ENCODE results near the gene VSX1.

VSX1 gene

DNA sequence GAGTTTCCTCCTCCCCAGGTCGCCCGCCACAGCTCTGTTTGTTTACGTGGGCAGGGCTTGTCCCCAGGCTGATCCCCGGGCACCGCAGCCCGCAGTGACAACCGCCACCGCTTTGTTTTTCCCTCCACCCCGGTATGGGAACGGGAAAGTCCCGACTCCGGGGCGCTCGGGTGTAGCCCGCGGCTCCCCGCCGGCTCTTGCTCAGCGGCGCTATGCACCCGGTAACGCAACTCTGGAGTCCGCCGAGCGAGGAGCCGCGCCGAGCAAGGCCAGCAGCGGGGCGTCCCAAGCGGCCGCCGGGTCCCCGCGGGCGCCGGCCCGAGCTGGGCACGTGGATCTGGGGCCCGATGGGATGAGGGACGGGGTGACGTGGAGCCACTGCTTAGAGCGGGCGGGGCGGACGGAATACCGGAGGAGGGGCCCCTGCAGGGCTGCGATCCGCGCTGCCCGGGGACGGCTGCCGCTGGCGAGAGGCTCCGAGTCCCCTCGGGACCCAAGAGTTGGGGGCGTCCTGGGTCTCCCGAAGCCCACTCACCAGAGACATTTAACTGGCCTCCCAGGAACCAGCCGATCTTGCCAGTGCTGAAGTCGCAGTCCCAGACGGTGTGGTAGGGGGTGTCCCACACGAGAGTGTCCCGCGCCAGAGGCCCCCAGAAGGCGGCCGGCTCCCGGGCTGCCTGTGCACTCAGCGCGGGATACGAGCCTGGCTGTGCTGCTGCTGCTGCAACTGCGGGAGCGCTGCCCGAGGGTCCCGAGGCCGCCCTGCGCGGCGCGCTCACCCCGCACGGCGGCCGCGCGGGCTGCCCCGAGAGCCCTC, 24.5 kb downstream of the VSX1 start (continued):
- TF ChIP-seq TRIM28 (IDR thresholded peaks at IDR 0.05; ENCODE audit: borderline replicate concordance, low read length) = no peak
- TF ChIP-seq ZNF529 (tag by site-specific recombination; IDR thresholded peaks at IDR 0.05; ENCODE audit: insufficient replicate concordance) = no peak
- TF ChIP-seq ZNF114 (tag by site-specific recombination; IDR thresholded peaks at IDR 0.05) = no peak
- TF ChIP-seq HOXD13 (CRISPR knock-in tag; IDR thresholded peaks at IDR 0.05; ENCODE audit: borderline replicate concordance) = no peak
- peak; percentile 6; the same call in 1 of the 2 replicates for TF ChIP-seq SP2 (tag by site-specific recombination; IDR thresholded peaks at IDR 0.05)
- no peak for TF ChIP-seq ZNF530 (tag by site-specific recombination; IDR thresholded peaks at IDR 0.05; ENCODE audit: low read depth)
- TF ChIP-seq GLI4 (tag by site-specific recombination; IDR thresholded peaks at IDR 0.05) = no peak
- TF ChIP-seq ZNF791 (tag by site-specific recombination; IDR thresholded peaks at IDR 0.05) = no peak
- no peak for TF ChIP-seq ZFP37 (tag by site-specific recombination; IDR thresholded peaks at IDR 0.05)
- TF ChIP-seq, protein P1, sequence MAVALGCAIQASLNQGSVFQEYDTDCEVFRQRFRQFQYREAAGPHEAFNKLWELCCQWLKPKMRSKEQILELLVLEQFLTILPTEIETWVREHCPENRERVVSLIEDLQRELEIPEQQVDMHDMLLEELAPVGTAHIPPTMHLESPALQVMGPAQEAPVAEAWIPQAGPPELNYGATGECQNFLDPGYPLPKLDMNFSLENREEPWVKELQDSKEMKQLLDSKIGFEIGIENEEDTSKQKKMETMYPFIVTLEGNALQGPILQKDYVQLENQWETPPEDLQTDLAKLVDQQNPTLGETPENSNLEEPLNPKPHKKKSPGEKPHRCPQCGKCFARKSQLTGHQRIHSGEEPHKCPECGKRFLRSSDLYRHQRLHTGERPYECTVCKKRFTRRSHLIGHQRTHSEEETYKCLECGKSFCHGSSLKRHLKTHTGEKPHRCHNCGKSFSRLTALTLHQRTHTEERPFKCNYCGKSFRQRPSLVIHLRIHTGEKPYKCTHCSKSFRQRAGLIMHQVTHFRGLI (tag by site-specific recombination; IDR thresholded peaks at IDR 0.05) = no peak
- TF ChIP-seq, protein P2, sequence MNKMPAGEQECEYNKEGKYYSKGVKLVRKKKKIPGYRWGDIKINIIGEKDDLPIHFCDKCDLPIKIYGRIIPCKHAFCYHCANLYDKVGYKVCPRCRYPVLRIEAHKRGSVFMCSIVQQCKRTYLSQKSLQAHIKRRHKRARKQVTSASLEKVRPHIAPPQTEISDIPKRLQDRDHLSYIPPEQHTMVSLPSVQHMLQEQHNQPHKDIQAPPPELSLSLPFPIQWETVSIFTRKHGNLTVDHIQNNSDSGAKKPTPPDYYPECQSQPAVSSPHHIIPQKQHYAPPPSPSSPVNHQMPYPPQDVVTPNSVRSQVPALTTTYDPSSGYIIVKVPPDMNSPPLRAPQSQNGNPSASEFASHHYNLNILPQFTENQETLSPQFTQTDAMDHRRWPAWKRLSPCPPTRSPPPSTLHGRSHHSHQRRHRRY (tag by site-specific recombination; IDR thresholded peaks at IDR 0.05) = no peak
- 0 out of 2 replicates have a peak, but pooled peaks have one; percentile 16 for TF ChIP-seq ZNF223 (tag by site-specific recombination; IDR thresholded peaks at IDR 0.05)
- TF ChIP-seq, protein P3, sequence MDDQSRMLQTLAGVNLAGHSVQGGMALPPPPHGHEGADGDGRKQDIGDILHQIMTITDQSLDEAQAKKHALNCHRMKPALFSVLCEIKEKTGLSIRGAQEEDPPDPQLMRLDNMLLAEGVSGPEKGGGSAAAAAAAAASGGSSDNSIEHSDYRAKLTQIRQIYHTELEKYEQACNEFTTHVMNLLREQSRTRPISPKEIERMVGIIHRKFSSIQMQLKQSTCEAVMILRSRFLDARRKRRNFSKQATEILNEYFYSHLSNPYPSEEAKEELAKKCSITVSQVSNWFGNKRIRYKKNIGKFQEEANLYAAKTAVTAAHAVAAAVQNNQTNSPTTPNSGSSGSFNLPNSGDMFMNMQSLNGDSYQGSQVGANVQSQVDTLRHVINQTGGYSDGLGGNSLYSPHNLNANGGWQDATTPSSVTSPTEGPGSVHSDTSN (CRISPR knock-in tag; IDR thresholded peaks at IDR 0.05) = 0 out of 2 replicates have a peak, but pooled peaks have one; percentile 26
- peak; percentile 85 for TF ChIP-seq GLIS2 (tag by site-specific recombination; IDR thresholded peaks at IDR 0.05)
- no peak for TF ChIP-seq TCF7L2 (IDR thresholded peaks at IDR 0.05; ENCODE audit: borderline replicate concordance, low read depth, low read length)
- no peak for TF ChIP-seq ZNF214 (tag by site-specific recombination; IDR thresholded peaks at IDR 0.05; ENCODE audit: borderline replicate concordance)
- TF ChIP-seq HOXC10 (CRISPR knock-in tag; IDR thresholded peaks at IDR 0.05) = no peak
- TF ChIP-seq, protein P4, sequence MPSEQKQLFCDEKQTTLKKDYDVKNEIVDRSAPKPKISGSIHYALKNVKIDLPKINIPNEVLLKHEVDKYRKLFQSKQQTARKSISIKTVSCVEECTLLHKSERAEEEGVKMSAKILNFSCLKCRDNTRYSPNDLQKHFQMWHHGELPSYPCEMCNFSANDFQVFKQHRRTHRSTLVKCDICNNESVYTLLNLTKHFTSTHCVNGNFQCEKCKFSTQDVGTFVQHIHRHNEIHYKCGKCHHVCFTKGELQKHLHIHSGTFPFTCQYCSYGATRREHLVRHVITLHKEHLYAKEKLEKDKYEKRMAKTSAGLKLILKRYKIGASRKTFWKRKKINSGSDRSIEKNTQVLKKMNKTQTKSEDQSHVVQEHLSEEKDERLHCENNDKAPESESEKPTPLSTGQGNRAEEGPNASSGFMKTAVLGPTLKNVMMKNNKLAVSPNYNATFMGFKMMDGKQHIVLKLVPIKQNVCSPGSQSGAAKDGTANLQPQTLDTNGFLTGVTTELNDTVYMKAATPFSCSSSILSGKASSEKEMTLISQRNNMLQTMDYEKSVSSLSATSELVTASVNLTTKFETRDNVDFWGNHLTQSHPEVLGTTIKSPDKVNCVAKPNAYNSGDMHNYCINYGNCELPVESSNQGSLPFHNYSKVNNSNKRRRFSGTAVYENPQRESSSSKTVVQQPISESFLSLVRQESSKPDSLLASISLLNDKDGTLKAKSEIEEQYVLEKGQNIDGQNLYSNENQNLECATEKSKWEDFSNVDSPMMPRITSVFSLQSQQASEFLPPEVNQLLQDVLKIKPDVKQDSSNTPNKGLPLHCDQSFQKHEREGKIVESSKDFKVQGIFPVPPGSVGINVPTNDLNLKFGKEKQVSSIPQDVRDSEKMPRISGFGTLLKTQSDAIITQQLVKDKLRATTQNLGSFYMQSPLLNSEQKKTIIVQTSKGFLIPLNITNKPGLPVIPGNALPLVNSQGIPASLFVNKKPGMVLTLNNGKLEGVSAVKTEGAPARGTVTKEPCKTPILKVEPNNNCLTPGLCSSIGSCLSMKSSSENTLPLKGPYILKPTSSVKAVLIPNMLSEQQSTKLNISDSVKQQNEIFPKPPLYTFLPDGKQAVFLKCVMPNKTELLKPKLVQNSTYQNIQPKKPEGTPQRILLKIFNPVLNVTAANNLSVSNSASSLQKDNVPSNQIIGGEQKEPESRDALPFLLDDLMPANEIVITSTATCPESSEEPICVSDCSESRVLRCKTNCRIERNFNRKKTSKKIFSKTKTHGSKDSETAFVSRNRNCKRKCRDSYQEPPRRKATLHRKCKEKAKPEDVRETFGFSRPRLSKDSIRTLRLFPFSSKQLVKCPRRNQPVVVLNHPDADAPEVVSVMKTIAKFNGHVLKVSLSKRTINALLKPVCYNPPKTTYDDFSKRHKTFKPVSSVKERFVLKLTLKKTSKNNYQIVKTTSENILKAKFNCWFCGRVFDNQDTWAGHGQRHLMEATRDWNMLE (tag by site-specific recombination; conservative IDR thresholded peaks at IDR 0.05; ENCODE audit: low read depth) = no peak
- no peak for TF ChIP-seq ZNF654 (tag by site-specific recombination; IDR thresholded peaks at IDR 0.05; ENCODE audit: low read depth)
- TF ChIP-seq ZNF391 (tag by site-specific recombination; IDR thresholded peaks at IDR 0.05; ENCODE audit: borderline replicate concordance, low read depth) = no peak
- no peak for TF ChIP-seq ZNF624 (tag by site-specific recombination; IDR thresholded peaks at IDR 0.05)
- TF ChIP-seq, protein P5, sequence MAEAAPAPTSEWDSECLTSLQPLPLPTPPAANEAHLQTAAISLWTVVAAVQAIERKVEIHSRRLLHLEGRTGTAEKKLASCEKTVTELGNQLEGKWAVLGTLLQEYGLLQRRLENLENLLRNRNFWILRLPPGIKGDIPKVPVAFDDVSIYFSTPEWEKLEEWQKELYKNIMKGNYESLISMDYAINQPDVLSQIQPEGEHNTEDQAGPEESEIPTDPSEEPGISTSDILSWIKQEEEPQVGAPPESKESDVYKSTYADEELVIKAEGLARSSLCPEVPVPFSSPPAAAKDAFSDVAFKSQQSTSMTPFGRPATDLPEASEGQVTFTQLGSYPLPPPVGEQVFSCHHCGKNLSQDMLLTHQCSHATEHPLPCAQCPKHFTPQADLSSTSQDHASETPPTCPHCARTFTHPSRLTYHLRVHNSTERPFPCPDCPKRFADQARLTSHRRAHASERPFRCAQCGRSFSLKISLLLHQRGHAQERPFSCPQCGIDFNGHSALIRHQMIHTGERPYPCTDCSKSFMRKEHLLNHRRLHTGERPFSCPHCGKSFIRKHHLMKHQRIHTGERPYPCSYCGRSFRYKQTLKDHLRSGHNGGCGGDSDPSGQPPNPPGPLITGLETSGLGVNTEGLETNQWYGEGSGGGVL (tag by site-specific recombination; IDR thresholded peaks at IDR 0.05) = 0 out of 2 replicates have a peak, but pooled peaks have one; percentile 21
- TF ChIP-seq ZNF623 (tag by site-specific recombination; IDR thresholded peaks at IDR 0.05) = no peak
- TF ChIP-seq, protein P6, sequence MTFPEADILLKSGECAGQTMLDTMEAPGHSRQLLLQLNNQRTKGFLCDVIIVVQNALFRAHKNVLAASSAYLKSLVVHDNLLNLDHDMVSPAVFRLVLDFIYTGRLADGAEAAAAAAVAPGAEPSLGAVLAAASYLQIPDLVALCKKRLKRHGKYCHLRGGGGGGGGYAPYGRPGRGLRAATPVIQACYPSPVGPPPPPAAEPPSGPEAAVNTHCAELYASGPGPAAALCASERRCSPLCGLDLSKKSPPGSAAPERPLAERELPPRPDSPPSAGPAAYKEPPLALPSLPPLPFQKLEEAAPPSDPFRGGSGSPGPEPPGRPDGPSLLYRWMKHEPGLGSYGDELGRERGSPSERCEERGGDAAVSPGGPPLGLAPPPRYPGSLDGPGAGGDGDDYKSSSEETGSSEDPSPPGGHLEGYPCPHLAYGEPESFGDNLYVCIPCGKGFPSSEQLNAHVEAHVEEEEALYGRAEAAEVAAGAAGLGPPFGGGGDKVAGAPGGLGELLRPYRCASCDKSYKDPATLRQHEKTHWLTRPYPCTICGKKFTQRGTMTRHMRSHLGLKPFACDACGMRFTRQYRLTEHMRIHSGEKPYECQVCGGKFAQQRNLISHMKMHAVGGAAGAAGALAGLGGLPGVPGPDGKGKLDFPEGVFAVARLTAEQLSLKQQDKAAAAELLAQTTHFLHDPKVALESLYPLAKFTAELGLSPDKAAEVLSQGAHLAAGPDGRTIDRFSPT (tag by site-specific recombination; IDR thresholded peaks at IDR 0.05) = no peak
- TF ChIP-seq ZFP69B (tag by site-specific recombination; IDR thresholded peaks at IDR 0.05) = peak; percentile 56; the same call in 1 of the 2 replicates
- TF ChIP-seq ZSCAN23 (tag by site-specific recombination; IDR thresholded peaks at IDR 0.05) = no peak
- TF ChIP-seq HOXA7 (CRISPR knock-in tag; IDR thresholded peaks at IDR 0.05; ENCODE audit: borderline replicate concordance) = no peak

Measured in HEK293 (cell line).